Astrocyte (in vitro differentiated cells and primary cell): ENCODE results near the gene CHKA. TPM values are rescaled to one million over a fixed set of nuclear protein-coding genes. Genes with fewer than 3 reads are reported as not detected.

ENCODE experiments used
- DNase-seq: peaks from one replicate; pipeline ENCODE4 v3.0.0-alpha.2; 2010; ENCODE audit warnings: low read depth
- FAIRE-seq: peaks from 2 replicates; lab custom pipeline; 2011; peaks lifted over from hg19 to GRCh38; lab: Jason Lieb, UNC
- H2AFZ ChIP-seq: 2 replicates; pipeline ENCODE4 v1.6.0; 2012; ENCODE audit warnings: low read depth, low read length, inconsistent platforms
- H3K27ac ChIP-seq: 2 replicates; pipeline ENCODE4 v1.5.1; 2011; ENCODE audit warnings: low read depth, low read length, inconsistent platforms
- H3K27me3 ChIP-seq: 2 replicates; pipeline ENCODE4 v1.6.0; 2011; ENCODE audit warnings: low read length, inconsistent platforms; ENCODE audit not compliant: insufficient read depth
- H3K36me3 ChIP-seq: 2 replicates; pipeline ENCODE4 v1.5.1; 2011; ENCODE audit warnings: low read length, inconsistent platforms; ENCODE audit not compliant: insufficient read depth
- H3K4me1 ChIP-seq: 2 replicates; pipeline ENCODE4 v1.5.1; 2011; ENCODE audit warnings: low read length, inconsistent platforms; ENCODE audit not compliant: insufficient read depth
- H3K4me2 ChIP-seq: 2 replicates; pipeline ENCODE4 v1.6.0; 2012; ENCODE audit warnings: low read length, inconsistent platforms
- H3K4me3 ChIP-seq: 2 replicates; pipeline ENCODE4 v1.5.1; 2011; ENCODE audit warnings: low read depth, mild to moderate bottlenecking, low read length, inconsistent platforms; ENCODE audit not compliant: insufficient read depth
- H3K79me2 ChIP-seq: 2 replicates; pipeline ENCODE4 v1.6.0; 2012; ENCODE audit warnings: mild to moderate bottlenecking, low read length, inconsistent platforms; ENCODE audit not compliant: insufficient read depth
- H3K9ac ChIP-seq: 2 replicates; pipeline ENCODE4 v1.6.0; 2012; ENCODE audit warnings: mild to moderate bottlenecking, low read length, inconsistent platforms
- H3K9me3 ChIP-seq: 2 replicates; pipeline ENCODE4 v1.5.1; 2012; ENCODE audit warnings: low read depth, mild to moderate bottlenecking, low read length, inconsistent platforms; ENCODE audit not compliant: insufficient read depth
- H4K20me1 ChIP-seq: 2 replicates; pipeline ENCODE4 v1.6.0; 2012; ENCODE audit warnings: low read length, inconsistent platforms; ENCODE audit not compliant: insufficient read depth
- H3K27ac Mint-ChIP-seq: one replicate; pipeline ENCODE4 v1.8.0; 2021; ENCODE audit warnings: mild to moderate bottlenecking, mixed read lengths; ENCODE audit not compliant: unreplicated experiment
- H3K27me3 Mint-ChIP-seq: one replicate; pipeline ENCODE4 v1.8.0; 2021; ENCODE audit warnings: low read depth, mixed read lengths; ENCODE audit not compliant: unreplicated experiment
- H3K36me3 Mint-ChIP-seq: one replicate; pipeline ENCODE4 v1.8.0; 2021; ENCODE audit warnings: low read depth, mixed read lengths; ENCODE audit not compliant: unreplicated experiment
- H3K4me1 Mint-ChIP-seq: one replicate; pipeline ENCODE4 v1.8.0; 2021; ENCODE audit warnings: low read depth, mixed read lengths; ENCODE audit not compliant: unreplicated experiment
- H3K4me3 Mint-ChIP-seq: one replicate; pipeline ENCODE4 v1.8.0; 2021; ENCODE audit warnings: mild to moderate bottlenecking, moderate library complexity, mixed read lengths; ENCODE audit not compliant: unreplicated experiment
- H3K9me3 Mint-ChIP-seq: one replicate; pipeline ENCODE4 v1.8.0; 2021; ENCODE audit warnings: mild to moderate bottlenecking, mixed read lengths; ENCODE audit not compliant: unreplicated experiment
- CTCF ChIP-seq: IDR thresholded peaks from 2 replicates; pipeline ENCODE4 v1.5.1; 2011; ENCODE audit warnings: low read depth, mild to moderate bottlenecking, inconsistent platforms, low read length, moderate library complexity; ENCODE audit not compliant: insufficient read depth
- EZH2 ChIP-seq: IDR thresholded peaks from 2 replicates; pipeline ENCODE4 v1.6.1; 2012; ENCODE audit warnings: mild to moderate bottlenecking, low read length, inconsistent platforms; ENCODE audit not compliant: insufficient read depth
- total RNA-seq: library from RNA; stranded (reverse); gene quantifications from 2 replicates; pipeline ENCODE4 v1.2.1, GENCODE V29; 2021

Gene CHKA
- total RNA-seq, 1 donor from 2014 or later: 37.7 TPM

GRCh38 chr11:68141246-68142027 lies 20.2 kb upstream of the CHKA start:
- Histone ChIP-seq H3K36me3 (no peaks in the 10 kb centered on the region), H3K27ac (no peak overlapping the region), H4K20me1 (no peaks in the 10 kb centered on the region), H3K27me3 (no peaks in the 10 kb centered on the region), H3K4me1 (no peaks in the 10 kb centered on the region), H3K79me2 (no peaks in the 10 kb centered on the region), H3K9me3 (no peaks in the 10 kb centered on the region), H3K4me3 (no peak overlapping the region), H3K9ac (no peak overlapping the region), H2AFZ (no peak overlapping the region), H3K4me2 (no peak overlapping the region)
- FAIRE-seq (no peak), DNase-seq (no peak)
- Mint-ChIP-seq H3K27ac (no peak overlapping the region), H3K4me3 (no peak overlapping the region), H3K9me3 (no peaks in the 10 kb centered on the region), H3K27me3 (peaks cover 3% of the 10 kb centered on the region), H3K36me3 (no peaks in the 10 kb centered on the region), H3K4me1 (no peaks in the 10 kb centered on the region)
- TF ChIP-seq EZH2 (no peak), CTCF (no peak)

GRCh38 chr11:68140496-68141245 lies 19.5 kb upstream of the CHKA start:
- no peaks in the 10 kb centered on the region for H3K36me3 Mint-ChIP-seq
- Histone ChIP-seq H4K20me1 (no peaks in the 10 kb centered on the region), H3K36me3 (no peaks in the 10 kb centered on the region), H3K9ac (no peak overlapping the region), H3K27me3 (no peaks in the 10 kb centered on the region), H3K27ac (no peak overlapping the region), H3K9me3 (no peaks in the 10 kb centered on the region), H3K4me3 (no peak overlapping the region), H2AFZ (no peak overlapping the region), H3K4me2 (no peak overlapping the region), H3K79me2 (no peaks in the 10 kb centered on the region), H3K4me1 (no peaks in the 10 kb centered on the region)
- peaks cover 3% of the 10 kb centered on the region for H3K9me3 Mint-ChIP-seq
- TF ChIP-seq EZH2: no peak
- TF ChIP-seq CTCF: no peak
- DNase-seq (no peak), FAIRE-seq (no peak)
- H3K4me3 Mint-ChIP-seq: no peak overlapping the region
- H3K27me3 Mint-ChIP-seq: peaks cover 3% of the 10 kb centered on the region
- no peak overlapping the region for H3K27ac Mint-ChIP-seq
- no peaks in the 10 kb centered on the region for H3K4me1 Mint-ChIP-seq

- Histone ChIP-seq H3K36me3 (no peaks in the 10 kb centered on the region), H3K79me2 (no peaks in the 10 kb centered on the region), H3K4me1 (no peaks in the 10 kb centered on the region), H4K20me1 (no peaks in the 10 kb centered on the region), H3K4me3 (no peak overlapping the region), H3K4me2 (no peak overlapping the region), H3K9ac (peak overlapping the region; percentile 31), H3K27me3 (no peaks in the 10 kb centered on the region), H3K27ac (no peak overlapping the region), H3K9me3 (no peaks in the 10 kb centered on the region), H2AFZ (no peak overlapping the region)
- Mint-ChIP-seq H3K9me3 (peaks cover 13% of the 10 kb centered on the region), H3K4me1 (no peaks in the 10 kb centered on the region), H3K27me3 (no peaks in the 10 kb centered on the region), H3K27ac (no peak overlapping the region), H3K36me3 (no peaks in the 10 kb centered on the region), H3K4me3 (no peak overlapping the region)
- TF ChIP-seq CTCF (no peak), EZH2 (no peak)
- FAIRE-seq (no peak), DNase-seq (no peak)
Observed at GRCh38 chr11:68138237-68138636, 17.0 kb upstream of the CHKA start.
